NCI-H1436 (cell line): ENCODE data around the gene MRPL23.

Source experiments
- DNase-seq: peaks from one replicate; lab custom pipeline; 2025; lab: John Stamatoyannopoulos, UW

MRPL23 gene

DNA sequence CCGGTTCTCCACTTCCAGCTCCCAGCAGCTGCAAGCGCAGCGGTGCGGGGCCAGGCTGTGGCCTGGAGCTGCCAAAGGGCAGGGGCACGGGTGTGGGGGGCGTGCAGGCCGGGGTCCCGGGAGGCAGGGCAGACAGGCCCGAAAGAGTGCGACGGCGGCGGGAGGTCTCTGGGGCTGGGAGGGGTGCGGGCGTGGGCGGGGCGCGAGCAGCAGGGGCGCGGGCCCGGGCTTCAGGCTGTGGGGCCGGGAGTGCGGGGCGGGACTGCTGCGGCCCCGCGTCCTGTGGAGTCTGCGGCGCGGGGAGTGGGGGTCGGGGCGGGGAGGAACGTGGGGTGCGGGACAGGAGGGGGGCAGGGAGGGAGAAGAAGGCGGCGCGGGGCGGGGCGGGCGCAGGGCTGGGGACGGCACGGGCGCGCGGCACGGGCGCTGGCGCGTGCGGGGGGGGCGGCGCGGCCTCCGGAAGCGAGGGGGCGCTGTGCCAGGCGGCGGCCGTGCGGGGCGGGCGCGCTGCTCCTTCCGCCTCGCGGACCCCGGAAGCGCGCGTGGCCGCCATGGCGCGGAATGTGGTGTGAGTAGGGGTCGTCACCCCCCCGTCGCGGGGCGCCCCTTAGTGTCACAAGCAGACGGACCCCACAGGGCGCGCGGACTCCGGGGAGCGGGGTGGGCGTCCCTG lies at the start of gene MRPL23:
Gene MRPL23, plus strand, starts transcription at position 521 of the 673 bp plus-strand sequence. Its CDS starts 31 bp downstream, at position 552.
- no peak for DNase-seq

GRCh38 chr11:1899090-1899489 lies 48.0 kb upstream of the MRPL23 start:
- DNase-seq, result no peak

DNA sequence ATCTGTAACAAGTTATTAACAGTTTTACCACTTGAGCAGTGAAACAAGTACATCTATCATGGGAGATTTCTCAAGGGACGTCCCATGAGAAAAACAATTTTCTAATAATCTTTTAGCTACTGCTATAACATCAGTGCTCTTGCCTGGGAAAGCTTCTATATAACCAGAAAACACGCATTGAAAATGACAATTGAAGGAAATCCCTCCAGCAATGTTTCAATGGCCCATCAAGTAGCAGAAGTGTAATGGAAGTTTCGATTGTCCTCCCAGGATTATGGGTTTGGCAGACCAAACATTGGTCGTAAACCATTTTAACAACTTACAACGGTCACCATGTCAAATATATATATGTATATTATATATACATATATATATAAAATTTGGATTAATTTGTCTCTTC lies 47.4 kb upstream of the MRPL23 start:
- no peak for DNase-seq

- DNase-seq, result no peak
Measured at GRCh38 chr11:1906181-1906580, 41.0 kb upstream of the MRPL23 start.

DNA sequence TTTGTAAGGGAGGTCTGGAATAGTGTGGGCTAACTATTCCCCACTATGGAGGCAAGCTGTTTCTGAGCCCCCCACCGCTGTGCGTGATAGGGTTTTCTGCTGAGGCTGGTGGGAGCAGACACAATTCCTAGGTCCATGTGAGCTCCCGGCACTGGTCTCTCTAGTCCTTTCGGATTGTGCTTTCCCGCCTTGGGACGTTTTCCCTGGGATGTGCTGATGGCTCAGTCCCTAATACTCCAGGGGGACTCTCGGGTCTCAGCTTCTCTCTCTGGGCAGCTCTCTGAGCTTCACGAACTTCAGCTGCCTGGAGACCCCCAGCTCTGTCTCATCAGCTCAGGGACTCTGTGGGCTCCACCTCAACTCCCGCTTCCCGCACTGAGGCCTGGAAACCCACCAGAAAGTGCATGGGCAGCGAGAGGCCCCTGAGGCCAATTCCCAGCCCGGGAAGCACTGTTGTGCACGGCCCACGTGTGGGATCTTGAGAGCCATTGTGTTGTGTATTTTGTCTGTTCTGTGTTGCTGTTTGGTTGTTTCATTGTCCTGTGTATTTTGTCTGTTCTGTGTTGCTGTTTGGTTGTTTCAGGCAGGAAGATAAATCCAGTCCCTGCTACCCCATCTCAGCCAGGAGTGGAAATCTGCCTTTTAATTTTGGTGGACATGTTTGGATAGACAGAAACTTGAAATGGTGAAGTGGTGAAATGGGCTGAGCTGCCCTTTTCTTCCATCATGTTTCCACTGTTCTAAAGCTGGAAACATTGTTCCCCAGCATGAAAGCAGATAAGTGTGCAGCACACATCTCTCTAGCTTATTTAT lies 40.3 kb upstream of the MRPL23 start:
- no peak for DNase-seq

DNA sequence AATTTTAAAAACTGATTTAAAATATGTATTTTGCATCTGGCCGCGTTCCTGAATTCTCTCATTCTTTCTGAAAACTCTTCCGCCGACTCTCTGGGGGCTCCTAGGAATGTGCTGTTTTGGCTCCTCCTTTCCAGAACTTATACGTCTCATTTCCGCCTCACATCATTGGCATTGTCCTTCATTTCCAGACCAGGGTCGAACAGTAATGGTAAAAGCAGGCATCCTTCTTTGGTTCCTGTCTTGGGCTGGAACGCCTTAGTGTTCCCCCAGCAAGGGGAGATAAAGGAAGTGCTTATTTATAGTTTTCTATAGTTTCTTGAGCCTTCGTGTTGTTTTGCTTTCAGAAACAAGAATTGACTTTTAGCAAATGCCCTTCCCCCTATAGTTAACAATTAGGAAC lies 38.5 kb upstream of the MRPL23 start:
- no peak for DNase-seq

DNA sequence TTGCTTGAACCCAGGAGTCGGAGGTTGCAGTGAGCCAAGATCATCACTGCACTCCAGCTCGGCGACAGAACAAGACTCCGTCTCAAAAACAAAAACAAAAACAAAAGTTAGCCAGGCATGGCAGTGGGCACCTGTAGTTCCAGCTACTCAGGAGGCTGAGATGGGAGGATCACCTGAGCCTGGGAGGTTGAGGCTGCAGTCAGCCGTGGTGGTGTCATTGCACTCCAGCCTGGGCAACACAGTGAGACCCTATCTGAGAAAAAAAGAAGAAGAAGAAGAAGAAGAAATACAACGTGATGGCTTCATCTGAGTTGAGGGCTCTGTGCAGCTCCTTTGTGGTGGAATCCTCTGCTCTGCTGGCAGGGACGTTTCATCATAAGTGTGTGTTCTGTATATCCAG lies 37.6 kb upstream of the MRPL23 start:
- no peak for DNase-seq

DNA sequence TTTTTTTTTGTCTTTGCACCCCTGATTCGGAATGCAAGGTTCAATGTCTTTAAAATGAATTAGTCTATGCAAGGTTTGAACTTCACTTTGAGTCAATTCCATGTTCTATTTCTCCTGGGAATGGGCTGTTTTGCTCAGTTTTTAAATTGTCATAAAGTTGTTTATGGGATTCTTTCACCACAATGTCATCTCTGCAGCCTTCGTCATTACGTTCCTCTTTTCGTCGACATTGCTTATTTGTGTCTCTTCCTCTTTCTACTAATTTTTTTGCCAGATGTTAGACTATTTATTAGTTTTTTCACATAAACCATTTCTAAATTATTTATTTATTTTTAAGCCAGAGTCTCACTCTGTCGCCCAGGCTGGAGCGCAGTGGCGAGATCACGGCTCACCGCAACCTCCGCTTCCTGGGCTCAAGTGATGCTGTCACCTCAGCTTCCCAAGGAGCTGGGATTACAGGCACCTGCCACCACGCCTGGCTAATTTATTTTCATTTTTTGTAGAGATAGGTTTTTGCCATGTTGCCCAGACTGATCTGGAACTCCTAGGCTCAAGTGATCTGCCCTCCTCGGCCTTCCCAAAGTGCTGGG lies 34.7 kb upstream of the MRPL23 start:
- no peak for DNase-seq

DNA sequence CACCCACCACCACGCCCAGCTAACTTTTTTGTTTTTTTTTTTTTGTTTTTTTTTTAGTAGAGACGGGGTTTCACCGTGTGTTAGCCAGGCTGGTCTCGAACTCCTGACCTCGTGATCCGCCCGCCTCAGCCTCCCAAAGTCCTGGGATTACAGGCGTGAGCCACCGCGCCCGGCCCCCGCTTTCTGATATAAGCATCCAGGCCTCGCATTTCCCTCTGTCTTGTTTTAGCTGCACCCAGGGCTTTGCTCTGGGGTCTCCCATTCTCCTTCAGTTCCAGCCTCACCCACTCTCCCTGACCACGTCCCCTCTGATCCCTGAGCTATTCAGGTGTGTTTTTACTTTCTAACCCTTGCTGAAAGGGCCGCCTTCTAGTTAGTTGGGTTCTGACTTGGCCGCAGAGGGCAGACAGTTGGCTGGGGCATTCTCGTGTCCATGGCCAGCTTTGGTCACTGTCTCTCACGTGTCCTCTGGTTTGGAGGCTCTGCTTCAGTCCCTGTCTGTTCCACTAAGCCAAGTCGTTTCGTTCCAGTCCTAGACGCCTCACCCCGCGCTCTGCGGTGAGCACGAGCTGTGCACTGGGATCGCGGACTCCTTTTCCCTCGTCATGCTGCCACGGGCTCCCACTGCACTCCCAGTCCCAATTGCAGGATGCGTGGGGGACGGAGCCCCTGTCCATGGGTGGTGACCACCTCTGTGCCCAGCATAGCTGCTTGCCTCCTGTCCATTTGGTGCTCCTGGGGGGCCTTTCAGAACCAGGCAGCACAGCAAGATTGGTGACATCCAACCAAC lies 33.7 kb upstream of the MRPL23 start:
- no peak for DNase-seq

DNA sequence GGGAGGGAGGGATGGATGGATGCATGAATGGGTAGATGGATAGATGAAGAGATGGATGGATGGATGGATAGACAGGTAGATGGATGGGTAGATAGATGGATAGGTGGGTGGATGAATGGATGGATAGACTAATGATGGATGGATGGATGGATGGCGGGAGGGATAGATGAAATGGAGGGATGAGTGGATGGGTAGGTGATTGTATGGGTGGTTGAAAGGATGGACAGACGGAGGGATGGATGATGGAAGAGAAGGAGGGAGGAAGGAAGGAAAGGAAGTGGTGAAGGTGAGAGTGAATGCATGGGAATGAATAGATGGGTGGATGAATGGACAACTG lies 31.4 kb upstream of the MRPL23 start:
- no peak for DNase-seq

DNA sequence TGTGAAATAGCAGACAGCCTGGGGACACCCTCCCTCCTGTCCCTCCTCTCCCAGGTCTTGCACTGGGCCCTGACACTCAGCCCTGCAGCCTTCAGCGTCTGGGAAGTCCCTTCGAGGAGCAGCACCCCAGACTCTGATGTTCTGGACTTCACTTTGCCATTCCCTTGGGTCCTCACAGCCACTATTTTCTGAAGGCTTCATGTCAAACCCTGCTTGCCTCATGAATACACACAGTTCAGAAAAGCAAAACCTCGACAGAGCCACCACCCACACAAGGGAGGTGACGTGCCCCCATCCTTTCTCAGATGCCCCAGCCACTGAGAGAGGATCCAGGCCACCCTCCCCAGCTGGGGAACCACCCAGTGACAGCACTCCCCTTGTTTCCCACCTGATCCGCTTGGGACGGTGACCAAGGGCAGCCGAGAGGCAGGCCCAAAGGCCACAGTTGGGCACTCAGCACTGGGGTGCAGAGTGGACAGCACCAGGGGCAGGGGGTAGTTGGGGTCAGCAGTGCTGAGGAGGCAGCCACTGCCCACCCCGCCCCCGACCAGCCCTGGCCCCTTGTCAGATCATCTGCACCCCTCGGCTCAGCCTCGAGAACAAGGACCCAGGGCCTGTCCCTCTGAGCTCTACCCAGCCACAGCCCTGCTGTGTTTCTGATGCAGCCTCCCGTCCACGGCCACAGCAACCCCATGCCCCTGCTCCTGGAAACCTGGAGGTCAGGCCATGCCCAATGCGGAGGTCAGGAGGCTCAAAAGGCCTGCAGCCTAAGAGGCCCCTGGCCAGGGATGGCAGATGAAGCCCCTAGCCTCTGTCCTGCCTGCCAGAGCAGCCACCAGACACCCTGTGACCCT lies 30.8 kb upstream of the MRPL23 start:
- no peak for DNase-seq

GRCh38 chr11:1916986-1917522 lies 30.1 kb upstream of the MRPL23 start:
- DNase-seq, result no peak

DNA sequence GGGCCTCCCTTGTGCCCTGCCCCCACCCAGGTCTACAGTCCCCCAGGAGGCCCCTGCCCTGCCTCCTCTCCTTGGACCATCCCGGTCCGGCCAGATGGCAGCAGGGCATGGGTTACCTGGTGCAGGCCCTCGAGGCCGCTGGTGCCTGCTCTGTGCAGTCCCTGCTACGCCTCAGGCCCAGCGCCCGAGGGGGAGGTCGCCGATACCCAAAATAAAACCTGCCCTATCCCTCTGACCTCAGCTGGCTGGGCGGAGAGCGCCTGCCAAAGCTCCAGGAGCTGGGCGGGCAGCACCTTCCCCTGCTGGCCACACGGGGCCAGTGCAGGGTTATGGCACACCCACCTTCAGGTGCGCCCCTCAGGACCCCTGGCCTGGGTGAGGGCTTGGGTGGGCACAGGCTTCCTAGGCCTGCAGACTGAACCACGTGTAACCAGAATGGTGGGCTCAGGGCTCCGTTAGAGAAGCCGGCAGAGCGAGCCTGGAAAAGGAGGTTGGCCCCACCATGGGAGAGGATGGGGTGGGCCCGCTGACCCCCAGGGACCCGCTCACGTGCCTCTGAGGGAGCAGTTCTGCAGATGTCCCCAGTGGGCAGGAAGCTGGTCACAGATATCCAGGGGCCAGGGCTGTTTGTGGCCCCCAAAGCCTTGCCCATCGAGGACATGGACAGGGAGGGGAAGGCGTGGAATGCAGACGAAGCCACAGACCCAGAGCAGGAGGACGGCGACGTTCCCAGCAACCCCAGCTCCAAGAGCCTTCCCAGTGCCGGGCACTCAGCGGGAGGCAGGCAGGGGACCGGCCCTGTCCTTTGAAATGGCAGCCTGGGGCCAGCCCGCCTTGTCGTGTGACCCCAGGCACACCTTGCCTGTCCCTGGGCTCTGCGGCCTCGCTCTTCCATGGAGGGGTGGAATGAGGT lies 29.4 kb upstream of the MRPL23 start:
- no peak for DNase-seq

GRCh38 chr11:1918436-1919315 lies 28.5 kb upstream of the MRPL23 start:
- no peak for DNase-seq

- no peak for DNase-seq
Measured at GRCh38 chr11:1919391-1920127, 27.6 kb upstream of the MRPL23 start, which contains the start of gene TNNT3. TNNT3 (plus strand) TSS chr11:1919703; CDS start chr11:1922875, 3,172 bp downstream.

GRCh38 chr11:1920128-1920908 lies 26.8 kb upstream of the MRPL23 start:
- DNase-seq, result no peak

- DNase-seq, result no peak
Measured at GRCh38 chr11:1920909-1921573, 26.1 kb upstream of the MRPL23 start.
